Astrocyte (in vitro differentiated cells and primary cell): Measurements from ENCODE around the gene CBLC.

Experiments used
- CTCF ChIP-seq: IDR thresholded peaks from 2 replicates; pipeline ENCODE4 v1.5.1; 2011; ENCODE audit warnings: low read depth, mild to moderate bottlenecking, inconsistent platforms, low read length, moderate library complexity; ENCODE audit not compliant: insufficient read depth
- EZH2 ChIP-seq: IDR thresholded peaks from 2 replicates; pipeline ENCODE4 v1.6.1; 2012; ENCODE audit warnings: mild to moderate bottlenecking, low read length, inconsistent platforms; ENCODE audit not compliant: insufficient read depth

GRCh38 chr19:44822177-44822576 is 44.5 kb downstream of the CBLC start:
- TF ChIP-seq CTCF (no peak), EZH2 (no peak)
